Measurements from ENCODE around the gene ZBTB46.
"Not testable (repeated sequence)": the region's sequence is repeated elsewhere in the genome, so short reads cannot be mapped to it uniquely, and the experiment has no call there.

The ZBTB46 gene

GRCh38 chr20:63858393-63859165 is 27.5 kb upstream of the ZBTB46 start:
- DNase-seq (ENCODE audit: low spot score) = no peak

- DNase-seq (ENCODE audit: low spot score) = no peak
These were observed 26.8 kb upstream of the ZBTB46 start for GRCh38 chr20:63857764-63858392.

DNA sequence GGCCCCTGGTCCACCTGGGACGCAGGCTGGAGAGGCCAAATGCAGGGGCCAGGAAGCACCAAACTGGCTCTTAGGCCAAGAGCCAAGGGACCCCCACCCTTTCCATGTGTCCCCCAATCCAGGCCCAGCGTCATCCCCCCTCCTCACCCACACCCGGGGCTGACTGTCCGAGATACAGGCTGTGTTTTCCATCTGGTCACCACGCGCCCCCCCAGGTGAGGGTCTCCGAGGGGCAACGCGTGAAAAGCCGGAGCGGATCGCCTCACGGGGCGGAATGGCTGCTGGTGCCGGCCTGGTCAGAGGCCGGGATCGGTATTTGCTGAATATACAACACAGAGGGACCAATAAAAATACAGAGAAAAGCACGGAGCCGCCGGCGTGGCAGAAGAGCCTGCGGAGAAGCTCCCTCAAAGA is 25.0 kb upstream of the ZBTB46 start:
- DNase-seq (ENCODE audit: low spot score) = no peak

DNA sequence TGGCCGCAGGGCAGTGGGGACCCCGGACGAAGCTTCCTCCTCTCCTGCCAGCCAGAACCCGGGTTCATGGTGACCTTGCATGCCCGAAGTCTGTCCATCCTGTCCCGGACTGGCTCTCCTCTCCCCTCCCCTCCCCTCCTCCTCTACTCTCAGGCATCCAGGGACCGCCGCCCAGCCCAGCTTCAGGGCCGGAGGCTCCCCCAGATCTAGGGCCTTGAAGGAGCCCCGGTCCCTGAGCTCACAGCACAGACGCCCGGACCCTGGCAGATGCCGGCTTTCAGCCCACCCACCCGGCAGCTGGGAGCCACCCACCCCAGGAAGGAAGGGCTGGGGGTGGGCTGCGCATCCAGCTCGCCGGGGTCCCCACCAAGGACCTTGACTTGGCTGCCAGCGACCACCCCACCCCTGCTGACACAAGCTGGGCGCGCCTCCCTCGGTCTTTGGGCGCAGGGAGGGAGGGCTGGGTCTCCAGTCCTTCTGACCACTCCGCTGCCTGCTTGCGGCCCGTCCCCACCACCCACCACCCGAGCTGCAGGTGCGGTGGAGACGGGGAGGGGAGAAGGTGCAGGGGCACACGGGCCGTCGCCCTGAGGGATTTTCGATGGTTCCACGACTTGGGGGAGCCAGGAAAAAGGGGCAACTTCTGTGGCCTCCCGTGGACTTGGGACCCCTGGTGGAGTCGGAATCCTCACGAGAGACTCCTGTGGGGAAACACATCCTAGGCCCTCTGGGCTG is 24.5 kb upstream of the ZBTB46 start:
- DNase-seq (ENCODE audit: low spot score) = no peak

DNA sequence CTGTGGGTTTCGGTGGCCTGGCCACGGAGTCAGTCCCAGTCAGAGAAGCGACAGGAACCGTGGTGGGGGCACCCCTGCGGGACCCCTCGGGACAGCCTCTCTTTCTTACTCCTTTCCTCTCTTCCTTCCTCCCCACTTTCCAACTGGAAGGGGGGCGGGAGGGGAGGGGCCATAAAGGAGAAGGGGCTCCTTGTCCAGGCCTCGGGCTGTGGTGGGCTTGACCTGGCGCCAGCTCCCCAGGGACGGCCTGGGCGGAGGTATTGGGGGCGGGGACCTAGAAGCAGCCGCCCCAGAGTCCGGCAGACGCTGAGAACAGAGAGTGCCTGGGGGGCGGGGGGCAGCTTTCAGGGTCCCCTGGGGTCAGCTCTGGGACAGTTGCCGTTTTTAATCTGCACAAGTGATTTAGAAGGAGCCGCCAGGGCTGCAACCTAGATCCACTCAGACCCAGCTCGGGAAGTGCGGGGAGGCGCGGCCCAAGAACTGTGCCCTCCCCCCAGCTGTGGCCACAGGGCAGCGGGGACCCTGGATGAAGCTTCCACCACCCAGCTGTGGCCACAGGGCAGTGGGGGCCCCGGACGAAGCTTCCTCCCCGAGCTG is 23.8 kb upstream of the ZBTB46 start:
- DNase-seq (ENCODE audit: low spot score) = no peak

- DNase-seq (ENCODE audit: low spot score) = no peak
These were observed 23.2 kb upstream of the ZBTB46 start for GRCh38 chr20:63854069-63854765.

- not testable (repeated sequence) for DNase-seq (ENCODE audit: low spot score)
These were observed 22.6 kb upstream of the ZBTB46 start for GRCh38 chr20:63853733-63854068.

DNA sequence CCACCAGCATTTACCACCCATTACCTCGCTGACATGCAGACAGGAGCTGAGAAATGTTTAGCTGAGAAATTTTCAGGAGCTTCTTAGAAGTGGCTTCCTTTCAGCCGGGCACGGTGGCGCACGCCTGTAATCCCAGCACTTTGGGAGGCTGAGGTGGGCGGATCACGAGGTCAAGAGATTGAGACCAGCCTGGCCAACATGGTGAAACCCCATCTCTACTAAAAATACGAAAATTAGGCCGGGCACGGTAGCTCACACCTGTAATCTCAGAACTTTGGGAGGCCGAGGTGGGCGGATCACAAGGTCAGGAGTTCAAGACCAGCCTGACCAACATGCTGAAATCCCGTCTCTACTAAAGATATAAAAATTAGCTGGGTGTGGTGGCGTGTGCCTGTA is 20.5 kb upstream of the ZBTB46 start:
- not testable (repeated sequence) for DNase-seq (ENCODE audit: low spot score)

- DNase-seq (ENCODE audit: low spot score) = no peak
These were observed 19.9 kb upstream of the ZBTB46 start for GRCh38 chr20:63850689-63851547.

- DNase-seq (ENCODE audit: low spot score) = no peak
These were observed 17.2 kb upstream of the ZBTB46 start for GRCh38 chr20:63848003-63848911.

DNA sequence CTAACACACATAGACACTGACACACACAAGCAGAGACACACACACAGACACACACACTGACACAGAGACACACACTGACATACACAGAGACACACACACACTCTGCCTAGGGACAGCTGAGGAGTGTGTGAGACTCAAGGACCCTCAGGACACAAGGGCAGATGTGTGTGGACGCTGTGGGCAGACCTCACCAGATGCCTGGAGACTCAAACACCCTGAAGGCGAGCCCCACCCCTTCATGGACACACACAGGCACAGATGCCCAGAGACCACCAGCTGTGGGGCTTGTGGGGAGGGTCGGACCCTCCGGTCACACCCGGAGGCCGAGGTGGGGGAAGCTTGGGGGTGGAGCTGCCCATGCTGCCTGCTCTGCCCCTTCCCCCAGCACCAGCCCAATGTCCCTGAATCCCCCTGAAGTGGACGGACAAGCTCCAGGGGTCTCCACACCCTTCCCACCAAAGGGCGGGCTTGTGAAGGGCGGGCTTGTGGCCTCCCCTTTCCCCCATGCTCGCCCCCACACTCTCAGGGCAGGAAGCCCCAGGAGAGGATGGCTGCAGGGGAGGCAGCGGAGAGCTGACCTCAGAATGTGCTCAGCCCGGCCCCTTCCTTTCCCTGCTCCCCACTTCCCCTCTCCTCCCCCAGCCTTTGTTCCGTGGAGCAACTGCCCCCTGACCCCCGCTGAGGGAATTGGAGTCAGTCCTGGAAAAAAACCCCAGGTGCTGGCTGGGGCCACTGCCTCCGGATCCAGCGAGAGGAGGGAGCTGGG is 16.4 kb upstream of the ZBTB46 start:
- no peak for DNase-seq (ENCODE audit: low spot score)

DNA sequence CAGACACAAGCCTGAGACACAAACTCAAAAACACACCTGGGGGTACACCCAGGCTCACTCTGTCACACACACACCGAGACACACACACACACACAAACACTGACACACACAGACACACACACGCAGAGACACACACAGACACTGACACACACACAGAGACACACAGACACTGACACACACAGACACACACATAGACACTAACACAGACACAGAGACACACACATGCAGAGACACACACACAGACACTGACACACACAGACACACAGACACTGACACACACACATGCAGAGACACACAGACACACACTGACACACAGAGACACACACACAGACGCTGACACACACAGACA is 15.8 kb upstream of the ZBTB46 start:
- no peak for DNase-seq (ENCODE audit: low spot score)

GRCh38 chr20:63846128-63846771 is 15.2 kb upstream of the ZBTB46 start:
- DNase-seq (ENCODE audit: low spot score) = no peak

DNA sequence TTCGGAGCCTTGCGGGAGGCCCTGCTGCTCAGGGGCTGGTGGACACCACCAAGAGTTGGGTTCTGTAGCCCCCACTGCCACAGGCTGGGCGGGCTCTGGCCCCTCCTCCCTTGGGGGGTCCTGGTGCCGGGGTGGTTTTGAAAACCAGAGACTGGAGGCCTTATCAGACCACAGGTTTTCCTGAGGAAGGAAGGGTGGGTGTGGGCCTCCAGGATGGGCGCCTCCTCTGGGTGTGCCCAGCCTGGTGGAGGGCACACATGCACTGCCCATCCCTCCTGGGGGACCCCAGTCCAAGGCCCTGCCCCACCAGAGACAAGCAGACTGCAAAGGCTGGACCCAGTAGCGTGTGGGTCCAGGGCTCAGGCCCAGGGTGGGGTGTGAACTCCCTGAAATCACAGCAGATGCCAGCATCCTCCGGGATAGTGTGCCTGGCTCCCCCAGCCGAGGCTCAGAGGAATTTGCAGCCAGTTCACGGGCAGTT is 13.5 kb upstream of the ZBTB46 start:
- no peak for DNase-seq (ENCODE audit: low spot score)

GRCh38 chr20:63843778-63844177 is 12.7 kb upstream of the ZBTB46 start:
- no peak for DNase-seq (ENCODE audit: low spot score)

- no peak for DNase-seq (ENCODE audit: low spot score)
These were observed 12.2 kb upstream of the ZBTB46 start for GRCh38 chr20:63843222-63843621.

DNA sequence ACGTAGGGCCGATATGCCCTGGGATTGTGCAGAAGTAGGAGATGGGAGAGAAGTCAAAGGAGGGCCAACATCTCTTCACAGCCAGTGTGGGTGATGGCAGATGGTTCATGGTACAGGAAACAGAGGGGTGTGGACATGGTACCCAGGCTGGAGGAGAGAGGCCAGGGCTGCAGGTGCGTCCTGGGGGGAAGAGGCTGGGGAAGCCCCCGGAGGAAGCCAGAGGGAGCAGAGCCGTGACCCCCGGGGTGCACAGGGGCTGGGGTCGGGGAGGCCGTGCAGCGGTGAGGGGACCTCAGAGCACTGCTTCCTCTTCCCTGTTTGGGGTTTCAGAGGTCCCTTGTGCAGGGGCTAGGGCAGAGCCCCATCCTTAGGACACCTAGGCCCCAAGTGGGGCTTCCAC is 11.2 kb upstream of the ZBTB46 start:
- DNase-seq (ENCODE audit: low spot score) = no peak

DNA sequence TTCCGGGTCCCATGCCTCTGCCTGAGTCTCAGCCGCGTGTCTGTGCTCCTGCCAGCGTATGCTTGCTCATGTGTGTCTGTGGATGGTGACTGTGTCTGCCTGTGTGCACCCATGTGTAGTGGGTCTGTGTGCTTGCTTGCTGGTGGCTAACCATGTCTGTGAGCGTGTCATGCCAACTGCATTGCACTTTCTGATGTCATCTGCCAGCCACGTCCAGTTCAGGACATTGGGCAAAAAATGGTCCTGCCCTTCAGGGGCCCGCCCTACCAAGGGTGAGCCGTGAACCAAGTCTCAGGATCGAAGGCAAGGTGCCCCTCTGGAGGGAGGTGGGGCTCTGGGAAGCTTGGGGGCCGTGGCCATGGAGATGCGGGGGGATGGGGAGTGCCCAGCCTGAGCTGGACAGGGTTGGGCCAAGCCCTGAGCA is 9.4 kb upstream of the ZBTB46 start:
- DNase-seq (ENCODE audit: low spot score) = no peak

DNA sequence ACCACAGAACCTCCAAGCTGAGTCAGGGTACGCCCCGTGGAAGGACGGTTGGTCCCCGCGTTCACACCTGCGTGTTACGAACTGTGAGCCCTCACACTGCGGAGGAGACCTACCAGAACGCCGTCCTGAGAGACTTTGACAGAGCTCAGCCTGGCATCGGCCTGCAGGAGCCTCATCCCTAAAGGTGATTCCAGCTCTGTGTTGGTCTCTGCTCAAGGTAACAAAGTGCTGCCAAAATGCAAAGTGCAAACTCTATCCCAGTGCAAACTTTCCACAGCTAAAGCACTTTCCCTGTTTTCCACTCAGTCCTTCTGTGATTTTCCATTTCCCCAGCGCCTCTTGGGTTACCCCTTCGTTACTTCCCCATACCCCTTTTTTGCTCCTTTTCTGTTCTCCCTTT is 8.6 kb upstream of the ZBTB46 start:
- DNase-seq (ENCODE audit: low spot score) = no peak

Measured in GM03348 (cell line).